ENCODE measurements around the gene PAPPA2.

DNA sequence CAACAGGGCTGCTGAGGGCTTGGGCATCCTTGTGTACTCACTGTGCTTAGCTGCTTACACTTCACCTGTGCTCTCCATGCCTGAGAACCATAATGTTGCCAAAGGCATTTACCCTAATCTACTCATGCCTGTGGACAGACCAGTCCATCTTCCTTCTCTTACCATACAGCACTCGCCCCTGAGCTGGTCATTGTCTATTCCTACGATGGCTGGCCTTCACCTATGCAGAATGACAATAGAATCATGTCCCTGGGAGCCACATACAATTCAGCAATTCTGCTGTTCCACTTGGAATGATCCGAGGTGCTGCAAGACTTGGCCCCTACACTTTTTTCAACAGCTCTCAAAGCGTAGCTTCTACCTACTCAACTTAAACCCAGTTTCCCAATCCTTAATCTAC lies 96.5 kb downstream of the PAPPA2 start:
- no peak for TF ChIP-seq CTCF (conservative IDR thresholded peaks at IDR 0.05; ENCODE audit: low read depth, low read length)
- no peak for TF ChIP-seq EZH2 (IDR thresholded peaks at IDR 0.05; ENCODE audit: borderline replicate concordance, low read depth, low read length, poor library complexity, severe bottlenecking)
